Measurements from ENCODE around the gene SPARC. TPM values are rescaled to one million over a fixed set of nuclear protein-coding genes. Genes with fewer than 3 reads are reported as not detected.

SPARC gene
- total RNA-seq, 6 donors from 2014 or later: 234 to 1,553 (median 581) TPM

GRCh38 chr5:151637676-151638075 lies 49.0 kb downstream of the SPARC start:
- Histone ChIP-seq H3K27ac (no peak overlapping the region), H3K36me3 (no peaks in the 10 kb centered on the region), H3K4me1 (no peaks in the 10 kb centered on the region), H3K9me3 (no peaks in the 10 kb centered on the region), H3K27me3 (no peaks in the 10 kb centered on the region), H3K4me3 (no peak overlapping the region)
- DNase-seq (no peak), ATAC-seq (ENCODE audit: low FRiP score in 2 of 2) (no peak)
- 58 to 76% methylated on average over 5 of the region's 5 CpGs for WGBS, 2 donors
- TF ChIP-seq EP300 (IDR thresholded peaks at IDR 0.05) (no peak), POLR2A (IDR thresholded peaks at IDR 0.05) (no peak), CTCF (IDR thresholded peaks at IDR 0.05) (no peak)

GRCh38 chr5:151633892-151634291 lies 52.8 kb downstream of the SPARC start:
- TF ChIP-seq POLR2AphosphoS5 (IDR thresholded peaks at IDR 0.05) (no peak), EP300 (IDR thresholded peaks at IDR 0.05) (no peak), CTCF (IDR thresholded peaks at IDR 0.05) (no peak), POLR2A (IDR thresholded peaks at IDR 0.05) (no peak)
- ATAC-seq (ENCODE audit: low FRiP score in 2 of 2): no peak
- H3K27me3 ChIP-seq: no peaks in the 10 kb centered on the region
- H3K36me3 ChIP-seq: no peaks in the 10 kb centered on the region
- H3K9me3 ChIP-seq: no peaks in the 10 kb centered on the region
- no peaks in the 10 kb centered on the region for H3K4me1 ChIP-seq
- no peak overlapping the region for H3K4me3 ChIP-seq
- 64 to 88% methylated on average over 1 of the region's 1 CpG for WGBS, 2 donors
- DNase-seq: no peak
- H3K27ac ChIP-seq: no peak overlapping the region

GRCh38 chr5:151632941-151633340 lies 53.8 kb downstream of the SPARC start:
- ATAC-seq (ENCODE audit: low FRiP score in 2 of 2) (no peak), DNase-seq (no peak)
- H3K36me3 ChIP-seq: no peaks in the 10 kb centered on the region
- H3K27me3 ChIP-seq: no peaks in the 10 kb centered on the region
- no peak for TF ChIP-seq POLR2A (IDR thresholded peaks at IDR 0.05)
- TF ChIP-seq POLR2AphosphoS5 (IDR thresholded peaks at IDR 0.05): no peak
- TF ChIP-seq EP300 (IDR thresholded peaks at IDR 0.05): no peak
- no peak for TF ChIP-seq CTCF (IDR thresholded peaks at IDR 0.05)
- H3K4me3 ChIP-seq: no peak overlapping the region
- no peak overlapping the region for H3K27ac ChIP-seq
- no peaks in the 10 kb centered on the region for H3K4me1 ChIP-seq
- WGBS, 2 donors: 77 to 86% methylated on average over 3 to 8 of the region's 8 CpGs
- no peaks in the 10 kb centered on the region for H3K9me3 ChIP-seq

- ATAC-seq (ENCODE audit: low FRiP score in 2 of 2): no peak
- no peak overlapping the region for H3K27ac ChIP-seq
Measured at GRCh38 chr5:151632524-151632923, 54.2 kb downstream of the SPARC start.

More at GRCh38 chr5:151632524-151632923, 54.2 kb downstream of the SPARC start:
- Histone ChIP-seq H3K4me1 (no peaks in the 10 kb centered on the region), H3K27me3 (no peaks in the 10 kb centered on the region), H3K9me3 (no peaks in the 10 kb centered on the region), H3K36me3 (no peaks in the 10 kb centered on the region), H3K4me3 (no peak overlapping the region)
- WGBS, 2 donors: 61 to 62% methylated on average over 12 to 15 of the region's 15 CpGs
- TF ChIP-seq POLR2A (IDR thresholded peaks at IDR 0.05): no peak
- TF ChIP-seq EP300 (IDR thresholded peaks at IDR 0.05): no peak
- no peak for TF ChIP-seq POLR2AphosphoS5 (IDR thresholded peaks at IDR 0.05)
- TF ChIP-seq CTCF (IDR thresholded peaks at IDR 0.05): no peak
- peak in 1 of 2 donors; percentile 79 for DNase-seq
